ENCODE measurements around the gene LMNA.

LMNA gene

GRCh38 chr1:156143765-156144489 is 29.4 kb downstream of the LMNA start:
- no peak for DNase-seq (ENCODE audit: low spot score)

GRCh38 chr1:156144742-156145141 is 30.2 kb downstream of the LMNA start:
- DNase-seq (ENCODE audit: low spot score) = no peak

GRCh38 chr1:156145650-156146019 is 31.1 kb downstream of the LMNA start:
- no peak for DNase-seq (ENCODE audit: low spot score)

- DNase-seq (ENCODE audit: low spot score) = peak; percentile 54
Observed at GRCh38 chr1:156146020-156146768, 31.7 kb downstream of the LMNA start.

GRCh38 chr1:156146769-156147405 is 32.4 kb downstream of the LMNA start:
- no peak for DNase-seq (ENCODE audit: low spot score)

DNA sequence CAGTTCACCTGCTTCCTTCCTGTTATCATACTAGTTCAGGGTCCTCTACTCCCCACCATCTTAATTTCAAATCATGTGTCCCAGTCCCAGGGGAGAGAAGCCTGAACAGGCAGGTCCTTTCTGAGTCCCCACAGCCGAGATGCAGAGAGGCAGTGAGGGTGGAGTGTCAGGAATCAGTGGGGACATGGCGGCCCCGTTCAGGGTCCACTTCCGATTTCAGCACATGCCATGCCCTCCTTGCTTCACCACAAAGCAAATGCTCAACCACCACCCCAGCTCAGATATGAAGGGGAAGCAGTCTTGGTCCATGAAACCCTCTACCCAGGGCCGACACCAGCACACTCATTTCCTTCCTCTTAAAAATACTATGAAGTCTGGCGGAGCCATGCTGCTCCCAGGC is 33.7 kb downstream of the LMNA start:
- no peak for DNase-seq (ENCODE audit: low spot score)

DNA sequence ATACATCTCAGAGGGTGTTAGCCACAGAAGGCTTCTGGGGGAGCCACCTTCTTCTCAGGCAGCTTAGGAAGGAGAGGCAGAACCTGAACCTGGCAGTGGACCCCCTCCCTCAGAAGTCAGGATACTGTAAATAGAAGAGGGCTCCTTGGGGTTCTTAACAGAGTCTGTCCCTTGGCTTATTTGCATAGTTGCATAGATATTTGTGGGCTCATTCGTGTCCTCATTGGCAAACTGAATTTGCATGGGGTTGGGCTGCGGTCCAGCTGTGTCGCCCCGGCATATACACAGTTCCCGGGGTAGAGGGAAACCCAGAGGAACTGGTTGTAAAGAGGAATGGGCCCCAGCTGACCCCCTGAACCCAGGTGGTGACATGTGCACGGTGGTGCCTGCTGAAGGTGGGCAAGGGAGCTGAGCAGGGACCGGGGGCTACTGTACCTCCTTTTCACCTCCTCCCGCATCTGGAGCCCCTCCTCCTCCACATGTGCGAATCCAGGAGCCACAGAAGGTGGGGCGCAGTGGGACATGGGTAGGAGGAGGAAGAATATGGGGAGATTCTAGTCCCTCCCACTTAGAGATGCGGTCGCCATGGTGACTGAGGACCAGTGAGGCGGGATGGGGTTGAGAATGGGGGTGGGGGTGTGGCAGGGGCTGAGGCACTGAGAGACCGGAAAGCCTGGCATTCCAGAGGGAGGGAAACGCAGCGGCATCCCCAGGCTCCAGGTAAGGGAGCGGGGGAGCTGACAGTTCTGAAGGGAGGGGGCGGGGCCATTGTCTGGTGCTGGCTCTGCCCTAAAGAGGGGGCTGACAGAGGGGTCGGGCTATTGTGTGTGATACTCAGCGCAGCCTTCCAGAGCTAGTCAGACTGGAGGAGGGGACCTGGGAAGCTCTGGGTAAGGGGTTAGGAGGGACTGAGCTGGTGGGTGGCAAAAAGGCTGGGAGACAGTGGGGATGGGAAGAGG is 35.1 kb downstream of the LMNA start:
- DNase-seq (ENCODE audit: low spot score) = peak; percentile 74

DNA sequence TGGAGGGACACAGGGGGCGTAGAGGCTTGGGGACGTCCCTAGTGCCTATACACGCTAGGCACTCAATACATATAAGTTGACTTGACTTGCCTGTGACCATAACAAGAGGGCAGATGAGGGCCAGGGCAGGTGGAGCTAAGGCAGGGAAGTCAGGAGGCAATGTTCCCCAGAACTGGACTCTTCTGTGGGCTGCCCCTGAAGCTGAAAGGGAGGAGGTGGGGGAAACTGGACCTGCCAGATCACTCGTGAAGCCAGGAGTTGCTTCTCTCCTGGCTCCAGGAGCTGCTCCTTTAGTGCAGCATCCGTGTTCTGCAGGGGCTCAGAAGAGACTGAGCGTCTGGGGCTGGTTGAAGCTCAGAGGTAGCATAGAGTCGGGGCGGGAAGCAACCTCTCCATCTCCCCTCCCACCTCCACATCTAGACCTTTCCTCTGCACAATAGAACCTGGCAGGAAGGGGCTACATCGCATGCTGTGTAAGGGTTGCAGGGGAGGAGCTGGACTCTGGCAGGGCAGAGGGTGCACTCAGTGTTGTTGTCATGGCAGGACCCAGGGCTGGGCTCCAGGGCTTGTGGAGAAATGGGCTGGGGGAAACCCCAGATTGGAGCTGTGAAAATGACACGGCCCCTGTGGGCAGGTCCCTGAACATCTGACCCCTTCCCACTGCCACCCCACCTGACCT is 36.0 kb downstream of the LMNA start:
- no peak for DNase-seq (ENCODE audit: low spot score)

GRCh38 chr1:156151093-156151688 is 36.7 kb downstream of the LMNA start:
- no peak for DNase-seq (ENCODE audit: low spot score)

GRCh38 chr1:156152628-156153027 is 38.1 kb downstream of the LMNA start:
- no peak for DNase-seq (ENCODE audit: low spot score)

DNA sequence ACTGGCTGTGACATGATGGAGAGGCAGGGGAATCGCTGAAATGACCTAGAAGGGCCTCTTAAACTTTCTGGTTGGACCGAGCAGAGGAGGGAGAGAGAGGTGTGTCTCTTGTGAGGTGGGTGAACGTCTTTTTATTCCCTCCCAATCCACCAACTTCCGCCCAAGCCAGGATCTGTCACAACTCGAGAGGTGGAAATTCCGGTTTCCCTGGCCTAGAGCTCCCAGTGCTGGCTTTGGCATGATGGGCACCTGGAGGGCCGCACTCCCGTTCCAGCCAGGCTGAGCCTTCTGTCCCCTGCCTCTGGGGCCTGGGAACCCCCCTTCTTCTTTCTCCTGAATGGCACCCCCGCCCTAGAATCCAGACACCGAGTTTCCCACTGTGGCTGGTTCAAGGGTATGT is 38.9 kb downstream of the LMNA start, which contains the start of gene SEMA4A:
Gene SEMA4A (plus strand): TSS at position 224 of the 400 bp plus-strand sequence. CDS start 994 bp downstream, outside the sequence.
- DNase-seq (ENCODE audit: low spot score) = no peak

DNA sequence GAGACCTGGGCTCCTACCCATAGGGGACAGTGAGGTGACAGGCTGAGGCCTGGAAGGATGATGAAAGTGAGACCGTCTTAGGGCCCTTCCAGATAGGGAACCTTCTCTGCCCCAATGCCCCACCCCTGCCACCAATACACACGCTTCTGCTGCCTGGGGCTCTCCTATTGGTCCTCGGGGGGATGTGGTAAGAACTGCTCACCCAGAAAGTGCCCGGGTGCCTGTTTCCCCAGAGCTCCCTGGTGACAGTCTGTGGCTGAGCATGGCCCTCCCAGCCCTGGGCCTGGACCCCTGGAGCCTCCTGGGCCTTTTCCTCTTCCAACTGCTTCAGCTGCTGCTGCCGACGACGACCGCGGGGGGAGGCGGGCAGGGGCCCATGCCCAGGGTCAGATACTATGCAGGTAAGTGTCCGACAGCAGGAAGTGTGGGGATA is 39.8 kb downstream of the LMNA start:
- no peak for DNase-seq (ENCODE audit: low spot score)

GRCh38 chr1:156155756-156156510 is 41.4 kb downstream of the LMNA start:
- DNase-seq (ENCODE audit: low spot score) = no peak

GRCh38 chr1:156157506-156157905 is 43.0 kb downstream of the LMNA start:
- DNase-seq (ENCODE audit: low spot score) = no peak

DNA sequence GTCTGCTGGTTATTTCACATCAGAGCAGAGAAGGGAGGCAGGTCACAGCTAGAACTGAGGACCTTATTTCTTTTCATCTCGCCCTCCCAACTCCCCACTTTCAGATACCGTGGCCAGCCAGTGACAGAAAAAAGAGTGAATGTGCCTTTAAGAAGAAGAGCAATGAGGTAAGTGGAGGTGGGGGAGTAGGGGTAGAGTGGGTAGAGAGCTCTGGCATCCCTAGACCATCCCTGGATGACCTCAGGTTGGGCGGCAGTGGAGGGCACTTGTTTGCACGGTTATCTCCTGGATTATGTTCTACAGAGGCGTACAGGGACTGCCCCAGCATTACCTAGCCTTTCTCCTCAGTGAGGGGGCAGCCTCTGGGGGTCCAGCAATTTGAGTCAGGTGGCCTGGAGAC is 43.5 kb downstream of the LMNA start:
- no peak for DNase-seq (ENCODE audit: low spot score)

DNA sequence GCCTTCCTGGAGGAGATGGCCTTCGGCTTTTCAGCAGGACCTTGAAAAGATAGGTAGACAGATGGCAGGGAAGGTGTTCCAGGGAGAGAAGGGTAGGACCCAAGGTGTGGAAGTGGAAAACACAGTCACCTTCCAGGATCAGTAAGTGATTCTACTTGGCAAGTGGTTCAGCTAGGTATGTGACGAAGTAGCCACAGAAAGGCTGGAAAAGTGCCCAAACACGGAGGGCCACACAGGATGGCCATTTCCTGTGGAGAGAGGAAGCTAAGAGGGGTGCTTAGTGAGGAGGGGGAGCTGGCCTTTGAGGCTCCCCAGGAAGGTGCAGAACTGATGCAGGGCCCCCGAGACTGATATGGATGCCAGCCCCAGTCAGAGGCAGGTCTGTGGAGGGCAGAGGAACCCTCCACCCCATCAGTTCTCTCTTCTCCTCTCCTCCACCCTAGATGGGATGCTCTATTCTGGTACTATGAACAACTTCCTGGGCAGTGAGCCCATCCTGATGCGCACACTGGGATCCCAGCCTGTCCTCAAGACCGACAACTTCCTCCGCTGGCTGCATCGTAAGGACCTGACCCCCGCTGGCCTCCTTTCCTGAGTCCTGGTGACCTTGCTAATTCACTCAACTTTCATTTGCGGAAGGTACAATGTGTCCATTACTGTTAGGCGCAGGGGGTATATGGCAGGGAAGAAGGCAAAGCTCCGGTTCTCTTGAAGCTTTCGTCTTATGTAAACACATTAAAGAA is 45.7 kb downstream of the LMNA start:
- no peak for DNase-seq (ENCODE audit: low spot score)

DNA sequence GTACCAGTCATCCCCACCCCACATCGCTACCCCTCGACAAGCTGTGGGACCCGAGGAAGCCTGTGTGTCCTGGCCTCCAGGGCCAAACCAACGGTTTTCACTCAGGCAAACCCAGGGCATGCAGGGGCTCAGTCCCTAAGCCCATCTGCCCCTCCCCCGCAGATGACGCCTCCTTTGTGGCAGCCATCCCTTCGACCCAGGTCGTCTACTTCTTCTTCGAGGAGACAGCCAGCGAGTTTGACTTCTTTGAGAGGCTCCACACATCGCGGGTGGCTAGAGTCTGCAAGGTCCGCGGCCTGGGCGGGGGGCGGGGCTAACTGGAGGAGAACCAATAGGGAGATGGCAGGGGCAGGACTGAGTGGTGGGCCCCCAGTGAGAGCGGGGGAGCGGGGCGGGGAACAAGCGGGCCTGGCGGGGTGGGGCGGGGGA is 46.2 kb downstream of the LMNA start:
- peak; percentile 87 for DNase-seq (ENCODE audit: low spot score)

- no peak for DNase-seq (ENCODE audit: low spot score)
Observed at GRCh38 chr1:156162430-156163037, 48.0 kb downstream of the LMNA start.

DNA sequence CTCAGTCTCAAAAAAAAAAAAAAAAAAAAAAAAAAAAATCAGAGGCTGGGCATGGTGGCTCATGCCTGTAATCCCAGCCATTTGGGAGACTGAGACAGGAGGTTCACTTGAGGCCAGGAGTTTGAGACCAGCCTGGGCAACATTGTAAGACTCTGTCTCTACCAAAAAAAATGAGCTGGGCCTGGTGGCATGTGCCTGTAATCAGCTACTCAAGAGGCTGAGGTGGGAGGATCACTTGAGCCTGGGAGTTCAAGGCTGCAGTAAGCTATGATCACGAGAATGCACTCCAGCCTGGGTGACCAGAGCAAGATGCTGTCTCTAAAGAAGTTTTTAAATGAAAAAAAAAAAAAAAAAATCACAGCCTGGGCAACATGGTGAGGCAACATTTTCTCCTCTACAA is 49.2 kb downstream of the LMNA start:
- no peak for DNase-seq (ENCODE audit: low spot score)
